Panc1 (cell line): ENCODE measurements around the gene SCYL1. TPM values are rescaled to one million over a fixed set of nuclear protein-coding genes. Genes with fewer than 3 reads are reported as not detected.

Experiments used
- ATAC-seq: fragments of 200-7000 bp; cut with Tn5 transposase; 2 replicates; pipeline ENCODE4 v1.9.1; 2020; ENCODE audit warnings: mild to moderate bottlenecking, moderate library complexity
- BruUV-seq: library from RNA; stranded (reverse); fragments of 400-500 nt; replicated peaks from 2 replicates; lab custom pipeline; 2021; lab: Mats Ljungman, UMichigan
- CTCF ChIA-PET: fragments of 300-600 bp; sonication (Branson Sonifier 250); formaldehyde crosslinking; loops from one replicate; lab custom pipeline; 2022; ENCODE audit warnings: antibody characterized with exemption; lab: Charles Lee
- POLR2A ChIA-PET: fragments of 300-600 bp; sonication (Branson Sonifier 250); formaldehyde crosslinking; loops from one replicate; lab custom pipeline; 2022; ENCODE audit warnings: antibody characterized with exemption; lab: Charles Lee
- DNase-seq: peaks from one replicate; pipeline ENCODE4 v3.0.0-alpha.2; 2010; ENCODE audit warnings: low read depth, low spot score
- H3K27ac ChIP-seq: 2 replicates; pipeline ENCODE4 v1.5.1; 2011; ENCODE audit warnings: mild to moderate bottlenecking, low read length, inconsistent platforms
- H3K27me3 ChIP-seq: fragments of 200-500 bp; sonication (Bioruptor generic); 2 replicates; pipeline ENCODE4 v1.6.0; 2014; ENCODE audit warnings: low read length, inconsistent platforms; ENCODE audit not compliant: control insufficient read depth, insufficient read depth
- H3K36me3 ChIP-seq: fragments of 200-500 bp; sonication (Bioruptor generic); 2 replicates; pipeline ENCODE4 v1.5.1; 2014; ENCODE audit warnings: inconsistent platforms, mild to moderate bottlenecking, low read length, moderate library complexity; ENCODE audit not compliant: control insufficient read depth, insufficient read depth
- H3K4me1 ChIP-seq: 2 replicates; pipeline ENCODE4 v1.5.1; 2011; ENCODE audit warnings: inconsistent platforms, mild to moderate bottlenecking, low read length, moderate library complexity; ENCODE audit not compliant: control insufficient read depth, insufficient read depth
- H3K4me3 ChIP-seq, 2 experiments: 2 replicates each; pipeline ENCODE4 v1.5.1; 2011 to 2012; ENCODE audit warnings: low read depth in 2 of 2, low read length in 2 of 2, mild to moderate bottlenecking in 2 of 2, inconsistent platforms in 1 of 2, moderate library complexity in 1 of 2
- H3K9me3 ChIP-seq: fragments of 200-500 bp; sonication (Bioruptor generic); 2 replicates; pipeline ENCODE4 v1.5.1; 2014; ENCODE audit warnings: low read depth, mild to moderate bottlenecking, inconsistent platforms, low read length, moderate library complexity; ENCODE audit not compliant: control insufficient read depth, insufficient read depth
- POLR2AphosphoS5 ChIP-seq: IDR thresholded peaks from 2 replicates; pipeline ENCODE4 v1.6.1; 2012; ENCODE audit warnings: mild to moderate bottlenecking, low read depth, low read length, moderate library complexity
- SIN3A ChIP-seq: IDR thresholded peaks from 2 replicates; pipeline ENCODE4 v1.6.1; 2012; ENCODE audit warnings: low read depth, mild to moderate bottlenecking, low read length, moderate library complexity, borderline replicate concordance; ENCODE audit not compliant: insufficient read depth
- TCF7L2 ChIP-seq: IDR thresholded peaks from 2 replicates; pipeline ENCODE4 v1.6.1; 2011; ENCODE audit warnings: mild to moderate bottlenecking, low read depth, low read length, inconsistent platforms
- in situ Hi-C: cut with HindIII; loops from 2 replicates; pipeline ENCODE4 v1.10.0; 2016; ENCODE audit warnings: low sequenced_read_pairs, low pct_unique_long_range_greater_than_20kb
- intact Hi-C: fragments of 100-400 bp; cut with micrococcal nuclease; formaldehyde crosslinking; loops from one replicate; pipeline ENCODE4 v1.10.0; 2022; ENCODE audit not compliant: unreplicated experiment
- total RNA-seq: library from RNA; stranded (reverse); gene quantifications from one replicate; pipeline ENCODE4 v1.2.1, GENCODE V29; 2021; ENCODE audit not compliant: unreplicated experiment
- TF ChIP-seq, protein P1 (sequence below), 2 experiments: IDR thresholded peaks; 2 replicates each; pipeline ENCODE4 v1.6.1; 2011 to 2012; ENCODE audit warnings: low read depth in 2 of 2, control low read depth in 1 of 2, low read length in 1 of 2, mild to moderate bottlenecking in 1 of 2, moderate library complexity in 1 of 2; ENCODE audit not compliant: insufficient read depth in 1 of 2
- TF ChIP-seq, protein P2 (sequence below): fragments of 450-650 bp; IDR thresholded peaks from 2 replicates; pipeline ENCODE4 v1.5.1; 2017; ENCODE audit warnings: mild to moderate bottlenecking

SCYL1 gene
- total RNA-seq, 1 experiment from 2014 or later: 117 TPM

DNA sequence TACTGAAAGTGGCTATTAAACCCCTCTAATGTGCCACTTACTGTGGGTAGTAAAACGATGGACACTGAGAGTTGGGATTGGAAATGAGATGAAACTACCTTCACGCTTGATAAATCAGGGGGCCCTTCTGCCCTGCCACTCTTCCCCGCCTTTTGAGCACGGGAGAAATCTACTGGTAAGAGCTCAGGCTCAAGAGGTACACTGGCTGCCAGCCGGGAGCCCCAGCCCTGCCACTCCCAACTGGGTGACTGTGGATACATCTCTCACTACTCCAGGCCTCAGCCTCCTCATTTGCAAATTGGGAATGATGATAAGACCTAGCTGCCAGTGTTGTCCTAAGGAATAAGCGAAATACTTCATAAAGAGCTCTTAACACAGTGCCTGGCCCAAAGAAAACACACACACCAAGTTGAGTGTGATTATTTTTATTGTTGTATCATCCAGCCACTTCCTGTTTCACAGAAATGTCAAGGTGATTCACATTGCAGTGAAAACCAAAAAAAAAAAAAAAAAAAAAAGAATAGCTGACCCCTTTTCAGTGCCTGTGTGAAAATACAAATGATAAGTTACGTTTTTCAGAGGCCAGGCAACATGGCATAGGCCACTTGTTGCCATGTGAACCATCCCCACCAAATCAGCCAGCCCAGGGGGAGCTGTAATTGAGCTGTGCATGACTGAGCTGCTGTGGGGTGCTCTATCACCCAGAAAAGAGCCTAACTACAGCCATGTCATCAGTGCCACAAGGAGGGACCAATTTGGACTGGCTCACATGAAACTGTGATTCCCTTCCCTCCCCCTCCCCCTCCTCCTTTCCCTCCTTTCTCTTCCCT lies 41.0 kb downstream of the SCYL1 start:
- Histone ChIP-seq H3K36me3 (no peaks in the 10 kb centered on the region; the same call in 1 of the 2 replicates), H3K27me3 (no peaks in the 10 kb centered on the region), H3K27ac (no peak overlapping the region), H3K4me3 (no peak overlapping the region), H3K4me1 (peaks cover 5% of the 10 kb centered on the region; the same call in 1 of the 2 replicates), H3K9me3 (no peaks in the 10 kb centered on the region)
- ChIA-PET CTCF (interaction anchor here (0.5 to 0.7 kb wide), 2 partner anchors 14 to 214 kb away, joined by 3 to 4 read pairs; no protein-coding TSS in a partner anchor), POLR2A (interaction anchor here (0.7 kb wide), 1 partner anchor 9 kb away, joined by 7 read pairs; no protein-coding TSS in a partner anchor)
- no peak for DNase-seq
- no TSS peak for BruUV-seq
- TF ChIP-seq TCF7L2: no peak
- ATAC-seq: no peak
- intact Hi-C loops (no loop called here), in situ Hi-C loops (no loop called here)

DNA sequence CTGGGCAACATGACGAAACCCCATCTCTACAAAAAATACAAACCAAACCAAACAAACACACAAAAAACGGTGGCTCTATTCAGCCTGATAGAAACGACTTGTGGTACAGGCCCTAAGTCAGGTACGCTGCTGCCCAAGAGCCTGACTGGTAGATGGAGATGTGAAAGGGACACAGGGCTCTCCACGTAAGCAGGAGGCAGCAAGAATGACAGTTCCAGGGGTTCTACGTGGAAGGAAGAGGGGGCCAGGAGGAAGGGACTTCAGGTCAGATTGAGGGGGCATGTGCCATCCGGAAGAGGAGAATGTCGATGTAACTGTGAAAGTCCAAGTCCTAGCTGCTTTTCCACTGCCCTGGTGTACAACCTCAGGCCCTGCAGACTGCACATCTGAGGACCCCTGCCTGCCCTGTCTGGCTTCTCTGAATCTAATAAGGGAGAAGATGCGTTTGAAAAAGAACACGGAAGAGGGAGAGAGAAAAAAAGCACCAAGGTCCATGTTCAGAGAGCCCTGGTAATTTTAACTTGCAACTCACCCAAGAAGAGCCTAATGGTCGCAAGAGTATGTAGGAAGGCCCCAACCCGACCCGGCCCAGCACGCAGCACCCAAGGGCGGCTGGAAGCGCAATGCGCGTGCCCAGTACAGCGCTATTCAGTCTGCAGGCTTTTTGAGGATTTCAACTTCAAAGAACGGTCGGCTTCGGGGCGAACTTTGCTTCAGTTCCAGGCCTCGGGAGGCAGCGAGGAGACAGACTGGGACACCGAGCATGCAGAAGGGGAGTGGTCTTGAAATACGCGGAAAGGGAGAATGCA lies 44.5 kb downstream of the SCYL1 start:
- intact Hi-C loops (no loop called here), in situ Hi-C loops (no loop called here)
- H3K4me3 ChIP-seq: peak overlapping the region; percentile 82 to 93
- no TSS peak for BruUV-seq
- H3K27ac ChIP-seq: peak overlapping the region; percentile 94
- ATAC-seq (peak; percentile 3), DNase-seq (no peak)
- no peaks in the 10 kb centered on the region for H3K27me3 ChIP-seq
- H3K36me3 ChIP-seq: no peaks in the 10 kb centered on the region; the same call in 1 of the 2 replicates
- H3K4me1 ChIP-seq: peaks cover 20% of the 10 kb centered on the region
- ChIA-PET CTCF (interaction anchor here (2.1 to 2.5 kb wide), 2 partner anchors 10 to 28 kb away, joined by 15 to 18 read pairs; no protein-coding TSS in a partner anchor), POLR2A (interaction anchor here (1.0 to 1.1 kb wide), 2 partner anchors 9 to 146 kb away, joined by 3 to 6 read pairs; partner anchors contain the start of gene NEAT1)
- TF ChIP-seq, protein P1, sequence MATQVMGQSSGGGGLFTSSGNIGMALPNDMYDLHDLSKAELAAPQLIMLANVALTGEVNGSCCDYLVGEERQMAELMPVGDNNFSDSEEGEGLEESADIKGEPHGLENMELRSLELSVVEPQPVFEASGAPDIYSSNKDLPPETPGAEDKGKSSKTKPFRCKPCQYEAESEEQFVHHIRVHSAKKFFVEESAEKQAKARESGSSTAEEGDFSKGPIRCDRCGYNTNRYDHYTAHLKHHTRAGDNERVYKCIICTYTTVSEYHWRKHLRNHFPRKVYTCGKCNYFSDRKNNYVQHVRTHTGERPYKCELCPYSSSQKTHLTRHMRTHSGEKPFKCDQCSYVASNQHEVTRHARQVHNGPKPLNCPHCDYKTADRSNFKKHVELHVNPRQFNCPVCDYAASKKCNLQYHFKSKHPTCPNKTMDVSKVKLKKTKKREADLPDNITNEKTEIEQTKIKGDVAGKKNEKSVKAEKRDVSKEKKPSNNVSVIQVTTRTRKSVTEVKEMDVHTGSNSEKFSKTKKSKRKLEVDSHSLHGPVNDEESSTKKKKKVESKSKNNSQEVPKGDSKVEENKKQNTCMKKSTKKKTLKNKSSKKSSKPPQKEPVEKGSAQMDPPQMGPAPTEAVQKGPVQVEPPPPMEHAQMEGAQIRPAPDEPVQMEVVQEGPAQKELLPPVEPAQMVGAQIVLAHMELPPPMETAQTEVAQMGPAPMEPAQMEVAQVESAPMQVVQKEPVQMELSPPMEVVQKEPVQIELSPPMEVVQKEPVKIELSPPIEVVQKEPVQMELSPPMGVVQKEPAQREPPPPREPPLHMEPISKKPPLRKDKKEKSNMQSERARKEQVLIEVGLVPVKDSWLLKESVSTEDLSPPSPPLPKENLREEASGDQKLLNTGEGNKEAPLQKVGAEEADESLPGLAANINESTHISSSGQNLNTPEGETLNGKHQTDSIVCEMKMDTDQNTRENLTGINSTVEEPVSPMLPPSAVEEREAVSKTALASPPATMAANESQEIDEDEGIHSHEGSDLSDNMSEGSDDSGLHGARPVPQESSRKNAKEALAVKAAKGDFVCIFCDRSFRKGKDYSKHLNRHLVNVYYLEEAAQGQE (IDR thresholded peaks at IDR 0.05; ENCODE audit: insufficient read depth in 1 of 2, low read depth in 2 of 2, low read length in 1 of 2): no peak
- TF ChIP-seq POLR2AphosphoS5 (no peak), TCF7L2 (no peak), SIN3A (no peak)
- TF ChIP-seq, protein P2, sequence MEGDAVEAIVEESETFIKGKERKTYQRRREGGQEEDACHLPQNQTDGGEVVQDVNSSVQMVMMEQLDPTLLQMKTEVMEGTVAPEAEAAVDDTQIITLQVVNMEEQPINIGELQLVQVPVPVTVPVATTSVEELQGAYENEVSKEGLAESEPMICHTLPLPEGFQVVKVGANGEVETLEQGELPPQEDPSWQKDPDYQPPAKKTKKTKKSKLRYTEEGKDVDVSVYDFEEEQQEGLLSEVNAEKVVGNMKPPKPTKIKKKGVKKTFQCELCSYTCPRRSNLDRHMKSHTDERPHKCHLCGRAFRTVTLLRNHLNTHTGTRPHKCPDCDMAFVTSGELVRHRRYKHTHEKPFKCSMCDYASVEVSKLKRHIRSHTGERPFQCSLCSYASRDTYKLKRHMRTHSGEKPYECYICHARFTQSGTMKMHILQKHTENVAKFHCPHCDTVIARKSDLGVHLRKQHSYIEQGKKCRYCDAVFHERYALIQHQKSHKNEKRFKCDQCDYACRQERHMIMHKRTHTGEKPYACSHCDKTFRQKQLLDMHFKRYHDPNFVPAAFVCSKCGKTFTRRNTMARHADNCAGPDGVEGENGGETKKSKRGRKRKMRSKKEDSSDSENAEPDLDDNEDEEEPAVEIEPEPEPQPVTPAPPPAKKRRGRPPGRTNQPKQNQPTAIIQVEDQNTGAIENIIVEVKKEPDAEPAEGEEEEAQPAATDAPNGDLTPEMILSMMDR: no peak
- H3K9me3 ChIP-seq: no peaks in the 10 kb centered on the region
